Activated CD8-positive, alpha-beta memory T cell treated with anti-CD3 and anti-CD28 coated beads for 1 hour (primary cell): ENCODE measurements around the gene CPSF3.
A peak's percentile ranks its signal among the peaks of the same experiment; 100 is the strongest.

Experiments
- DNase-seq, 2 donors: peaks; one replicate each; pipeline ENCODE4 v3.0.0-alpha.2; 2020; ENCODE audit warnings: low read depth in 1 of 2; ENCODE audit errors: extremely low read depth in 1 of 2

CPSF3 gene

DNA sequence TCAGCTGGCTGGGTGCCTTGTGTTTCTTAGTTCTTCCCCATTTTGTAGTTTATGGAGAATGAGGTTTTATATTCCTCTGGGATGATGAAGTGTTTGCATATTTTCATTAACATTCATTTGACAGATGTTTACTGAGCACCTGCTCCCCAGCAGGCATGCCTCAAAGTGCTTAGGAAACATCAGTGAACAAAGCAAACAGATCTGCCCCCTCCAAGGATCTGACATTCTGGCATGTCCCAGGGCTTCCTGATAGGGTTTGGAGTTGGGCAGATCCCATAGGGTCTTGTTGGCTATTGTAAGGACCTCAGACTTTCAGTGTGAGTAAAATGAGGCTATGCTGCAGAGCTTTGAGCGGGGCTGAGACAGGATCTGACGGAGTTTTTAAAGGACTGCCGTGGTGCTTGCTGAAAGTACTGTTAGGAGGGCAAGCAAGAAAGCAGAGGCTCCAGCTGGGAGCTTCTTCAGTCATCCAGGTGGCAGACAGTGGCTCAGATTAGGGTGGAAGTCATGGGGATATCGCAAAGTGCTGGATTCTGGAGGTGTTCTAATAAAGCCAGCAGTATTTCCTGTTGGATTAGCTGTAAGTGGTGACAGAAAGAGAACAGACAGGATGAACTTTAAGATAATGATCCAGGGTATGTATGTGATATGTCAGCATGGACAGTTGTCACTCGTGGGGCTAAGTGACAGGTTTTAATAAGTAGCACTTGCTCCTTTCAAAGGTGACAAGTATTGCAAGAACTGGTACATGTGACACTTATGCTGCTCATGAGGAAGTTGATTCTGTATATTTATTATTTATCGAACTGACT is 39.6 kb downstream of the CPSF3 start:
- DNase-seq = no peak

DNA sequence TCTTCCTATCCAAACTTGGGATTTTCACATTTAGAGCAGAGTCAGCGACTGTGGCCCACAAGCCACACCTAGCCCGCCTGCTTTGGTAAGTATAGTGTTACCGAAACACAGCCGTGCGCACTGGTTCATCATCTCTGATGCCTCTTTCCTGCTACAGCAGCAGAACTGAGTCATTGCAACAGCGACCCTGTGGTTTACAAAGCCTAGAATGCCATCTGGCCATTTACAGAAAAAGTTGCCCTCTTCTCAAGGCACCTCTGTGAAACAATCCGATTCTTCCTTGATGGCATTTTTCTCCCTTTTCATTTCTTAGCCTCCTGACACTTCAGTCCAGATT is 40.2 kb downstream of the CPSF3 start:
- DNase-seq = no peak

DNA sequence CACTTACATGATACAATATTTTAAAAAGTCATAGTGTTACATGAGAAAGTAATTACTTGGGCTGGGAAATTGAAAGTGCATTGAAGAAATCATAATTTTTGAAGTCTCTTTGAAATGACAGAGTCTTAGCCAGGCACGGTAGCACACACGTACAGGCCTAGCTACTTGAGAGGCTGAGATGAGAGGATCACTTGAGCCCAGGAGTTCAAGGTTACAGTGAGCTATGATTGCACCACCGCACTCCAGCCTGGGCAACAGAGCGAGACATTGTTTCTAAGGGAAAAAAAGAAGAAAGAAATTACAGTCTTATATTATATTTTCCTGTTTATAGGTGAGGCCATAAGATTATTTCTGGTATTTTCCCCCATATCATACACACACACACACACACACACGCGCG is 41.7 kb downstream of the CPSF3 start:
- DNase-seq = no peak

DNA sequence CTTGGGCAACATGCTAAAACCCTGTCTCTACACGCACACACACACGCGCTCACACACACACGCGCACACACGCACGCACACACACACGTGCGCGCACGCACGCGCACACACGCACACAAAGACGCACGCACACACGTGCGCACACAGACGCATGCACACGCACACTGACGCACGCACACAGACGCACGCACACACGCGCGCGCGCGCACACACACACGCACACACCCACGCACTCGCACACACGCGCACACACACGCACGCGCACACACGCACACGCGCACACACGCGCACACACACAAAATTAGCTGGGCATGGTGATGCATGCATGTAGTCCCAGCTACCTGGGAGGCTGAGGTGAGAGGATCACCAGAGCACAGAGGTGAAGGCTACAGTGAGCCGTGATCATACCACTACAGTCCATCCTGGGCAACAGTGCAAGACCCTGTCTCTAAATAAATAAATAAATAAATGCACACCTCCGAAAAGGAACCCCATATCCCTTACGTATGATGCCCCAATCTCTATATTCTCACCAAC is 42.8 kb downstream of the CPSF3 start:
- no peak for DNase-seq

DNA sequence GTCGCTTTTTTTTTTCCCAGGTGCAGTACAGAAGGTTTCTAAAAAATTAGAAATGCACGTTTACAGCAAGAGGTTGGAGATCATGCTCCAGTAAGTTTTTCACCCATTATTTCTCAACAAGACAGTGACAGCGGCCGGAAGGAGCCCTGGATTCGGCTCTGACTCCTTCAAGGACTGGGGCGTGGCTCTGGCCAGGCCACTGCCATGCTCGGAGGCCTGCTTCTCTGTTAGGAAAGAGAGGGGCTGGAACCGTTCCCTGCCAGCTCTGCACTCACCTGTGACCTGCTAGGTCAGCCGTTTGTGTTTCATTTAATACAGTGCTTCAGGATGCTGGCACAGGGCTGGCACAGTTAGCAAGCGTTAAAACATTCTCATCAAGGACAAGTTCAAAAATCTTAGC is 44.2 kb downstream of the CPSF3 start:
- DNase-seq = no peak

DNA sequence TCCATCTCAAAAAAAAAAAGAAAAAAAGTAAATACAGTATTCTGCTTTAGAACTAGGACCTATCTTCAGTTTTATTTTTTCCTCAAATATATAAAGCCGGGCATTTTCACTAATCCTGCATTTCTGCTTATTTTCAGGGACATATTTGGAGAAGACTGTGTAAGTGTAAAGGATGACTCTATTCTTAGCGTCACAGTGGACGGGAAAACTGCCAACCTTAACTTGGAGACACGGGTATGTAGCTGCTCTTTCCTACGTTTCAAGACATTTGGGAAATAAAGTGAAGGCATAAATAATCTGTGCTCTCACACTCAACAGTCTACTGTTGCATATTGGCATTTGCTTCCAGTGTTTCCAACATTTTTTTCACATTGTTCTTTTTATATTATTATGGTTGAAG is 47.8 kb downstream of the CPSF3 start:
- no peak for DNase-seq

DNA sequence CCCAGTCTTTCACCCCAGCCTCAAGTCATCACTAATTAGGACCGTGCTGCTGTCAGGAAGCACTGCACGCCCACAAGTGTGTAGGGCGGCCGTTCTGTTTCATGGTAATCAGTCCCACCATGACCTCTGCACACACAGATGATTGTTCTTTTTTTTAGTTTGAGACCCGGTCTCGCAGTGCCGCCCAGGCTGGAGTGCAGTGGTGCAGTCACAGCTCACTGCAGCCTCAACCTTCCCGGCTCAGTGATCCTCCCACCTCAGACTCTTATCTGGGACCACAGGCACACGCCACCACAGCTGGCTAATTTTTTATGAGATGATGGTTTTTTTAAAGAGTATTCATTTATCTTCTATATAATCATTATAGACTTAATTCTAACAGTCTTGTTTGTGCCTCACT is 49.1 kb downstream of the CPSF3 start:
- no peak for DNase-seq

DNA sequence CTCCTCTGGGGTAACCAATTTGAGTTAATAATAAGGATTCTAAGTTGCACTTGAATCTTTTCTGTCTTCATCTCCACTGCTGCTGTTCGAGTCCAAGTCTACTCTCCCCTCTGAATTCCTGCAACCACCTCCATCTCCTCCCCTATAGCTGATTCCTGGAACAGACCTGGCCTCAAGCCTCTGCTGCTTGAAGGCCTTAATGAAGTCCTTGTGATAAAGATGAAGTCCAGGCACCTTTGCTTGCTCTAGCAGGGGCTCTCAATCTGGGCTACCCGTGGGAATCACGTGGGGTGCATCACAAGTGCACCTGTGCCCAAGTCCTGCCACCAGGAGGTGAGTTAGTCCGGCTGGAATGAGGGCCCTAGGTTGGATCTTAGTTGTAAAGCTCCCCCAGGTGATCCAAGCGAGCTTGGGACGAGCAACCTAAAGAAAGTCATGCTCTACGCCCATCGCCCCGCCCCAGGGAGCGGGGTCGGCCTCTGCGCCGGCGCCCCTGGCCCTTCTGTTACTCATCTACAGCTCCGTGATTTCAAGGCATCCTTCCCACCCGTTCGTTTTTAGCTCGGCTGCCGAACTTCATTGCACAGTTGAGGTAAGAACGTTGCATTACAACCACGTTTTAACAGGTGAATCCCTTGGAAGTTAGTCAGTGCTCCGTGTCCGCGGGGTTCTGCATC is 50.0 kb downstream of the CPSF3 start:
- no peak for DNase-seq

DNA sequence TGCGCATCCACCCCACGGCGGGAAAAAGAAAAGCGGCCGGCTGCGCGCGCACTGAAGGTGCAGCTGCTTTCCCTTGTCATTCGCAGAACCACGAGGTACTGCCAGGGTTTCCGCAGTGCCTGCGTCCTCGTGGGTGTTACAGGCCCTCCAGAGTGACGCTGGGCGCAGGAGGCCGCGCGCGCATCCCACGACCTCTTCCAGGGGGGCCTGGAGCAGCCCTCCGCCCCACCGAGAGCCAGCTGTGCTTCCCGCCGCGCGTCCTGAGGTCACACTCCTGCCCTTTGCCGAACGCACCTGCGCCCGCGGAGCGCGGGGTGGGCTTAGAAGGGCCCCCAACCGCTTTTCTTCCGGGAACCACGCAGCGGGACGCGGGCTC is 50.5 kb downstream of the CPSF3 start:
- peak; percentile 20 to 47 for DNase-seq

DNA sequence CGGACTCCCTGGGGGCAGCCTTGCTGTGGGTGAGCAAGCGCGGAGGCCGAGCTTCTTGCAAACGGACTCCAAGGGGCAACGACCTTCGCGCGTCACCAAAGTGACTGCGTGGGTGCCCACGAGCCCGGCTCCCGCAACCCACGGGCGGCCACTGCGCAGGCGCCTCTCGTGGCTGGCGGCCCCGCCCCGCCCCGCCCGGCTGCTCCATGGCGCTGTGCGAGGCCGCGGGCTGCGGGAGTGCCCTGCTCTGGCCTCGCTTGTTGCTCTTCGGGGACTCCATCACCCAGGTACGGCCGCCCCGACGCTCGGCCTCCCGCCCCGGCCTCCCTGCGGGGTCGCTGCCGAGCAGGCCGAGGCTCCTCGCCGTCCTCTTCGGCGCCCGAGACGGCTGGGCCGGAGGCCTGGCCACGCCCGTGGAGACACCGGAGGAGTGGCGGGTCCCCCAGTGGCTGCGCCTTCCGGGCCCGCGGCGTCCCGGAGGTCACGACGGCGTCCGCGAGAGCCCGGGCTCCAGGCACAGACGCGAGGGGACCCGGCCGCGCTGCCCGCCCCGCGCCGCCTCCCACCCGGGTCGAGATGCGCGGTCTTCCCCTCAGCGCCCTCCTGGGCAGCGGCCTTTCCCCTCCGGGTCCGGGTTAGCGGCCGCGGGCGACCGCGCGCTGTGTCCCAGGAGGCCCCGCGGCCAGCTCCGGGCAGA is 51.1 kb downstream of the CPSF3 start, which contains the start of gene IAH1:
Gene IAH1 (plus strand): TSS at position 191 of the 697 bp plus-strand sequence. CDS start 16 bp downstream, at position 207.
- DNase-seq = peak; percentile 45 to 68

DNA sequence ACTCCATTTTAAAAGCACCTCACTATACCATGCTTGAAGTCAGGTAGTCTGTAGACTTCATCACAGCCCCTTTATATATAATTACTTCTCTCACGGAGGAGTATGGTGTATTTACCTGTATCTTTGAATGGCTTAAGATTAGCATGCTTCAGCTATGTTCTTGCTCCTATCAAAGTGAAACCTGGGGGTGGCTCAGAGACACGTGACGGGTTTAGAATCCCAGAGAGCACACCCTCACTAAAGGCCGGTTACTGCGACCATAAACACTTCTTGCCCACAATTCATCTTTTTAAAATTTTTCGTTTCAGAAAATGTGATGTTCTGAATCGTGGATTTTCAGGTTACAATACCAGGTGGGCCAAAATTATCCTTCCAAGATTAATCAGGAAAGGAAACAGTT is 54.5 kb downstream of the CPSF3 start:
- DNase-seq = no peak

DNA sequence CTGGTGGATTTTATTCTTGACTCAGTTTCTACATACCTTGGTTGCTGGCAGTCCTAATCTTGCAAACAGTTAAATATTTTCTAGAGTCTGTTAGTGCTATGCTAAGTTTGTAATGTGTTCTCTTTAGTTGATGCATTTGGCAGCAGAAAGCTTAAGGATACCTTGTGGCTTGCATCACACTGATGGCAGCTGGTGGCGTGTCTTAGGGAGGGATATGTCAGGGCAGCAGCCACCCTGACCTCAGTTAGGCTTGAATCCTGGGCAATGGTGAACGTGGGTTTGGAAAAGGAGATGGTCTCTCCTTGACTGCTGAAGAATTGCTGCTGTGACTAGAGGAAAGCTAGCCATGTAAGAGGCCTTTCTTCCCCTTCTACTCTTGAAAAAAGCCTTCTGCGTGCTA is 55.1 kb downstream of the CPSF3 start:
- no peak for DNase-seq

DNA sequence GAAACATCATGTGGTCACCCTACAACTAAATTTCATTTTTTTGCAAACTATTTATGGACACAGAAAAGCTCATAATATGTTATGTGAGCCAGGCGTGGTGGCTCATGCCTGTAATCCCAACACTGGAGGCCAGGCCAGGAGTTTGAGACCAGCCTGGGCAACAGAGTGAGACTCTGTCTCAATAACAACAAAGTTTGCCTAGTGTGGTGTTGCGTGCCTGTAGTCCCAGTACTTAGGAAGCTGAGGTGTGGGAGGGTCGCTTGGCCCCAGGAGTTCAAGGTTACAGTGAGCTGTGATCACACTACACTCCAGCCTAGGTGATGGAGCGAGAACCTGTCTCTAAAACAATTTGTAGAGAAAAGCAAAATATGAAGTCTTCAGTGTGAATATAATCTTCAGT is 56.7 kb downstream of the CPSF3 start:
- DNase-seq = no peak

DNA sequence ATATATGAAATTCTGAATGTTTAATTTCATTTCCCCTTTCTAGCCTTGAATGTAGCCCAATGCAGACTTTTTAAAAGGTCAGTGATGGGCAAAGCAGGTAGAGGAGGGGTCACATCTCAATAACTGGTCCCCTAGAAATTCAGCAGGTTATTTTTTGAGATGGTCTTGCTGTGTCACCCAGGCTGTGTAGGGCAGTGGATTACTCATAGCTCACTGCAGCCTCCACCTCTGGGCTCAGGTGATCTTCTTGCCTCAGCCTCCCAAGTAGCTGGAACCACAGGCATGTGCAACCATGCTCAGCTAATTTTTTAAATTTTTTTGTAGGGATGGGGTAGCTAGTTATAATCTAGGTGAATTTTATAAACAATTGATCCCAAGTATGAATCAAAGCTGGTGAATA is 59.7 kb downstream of the CPSF3 start:
- DNase-seq = no peak

DNA sequence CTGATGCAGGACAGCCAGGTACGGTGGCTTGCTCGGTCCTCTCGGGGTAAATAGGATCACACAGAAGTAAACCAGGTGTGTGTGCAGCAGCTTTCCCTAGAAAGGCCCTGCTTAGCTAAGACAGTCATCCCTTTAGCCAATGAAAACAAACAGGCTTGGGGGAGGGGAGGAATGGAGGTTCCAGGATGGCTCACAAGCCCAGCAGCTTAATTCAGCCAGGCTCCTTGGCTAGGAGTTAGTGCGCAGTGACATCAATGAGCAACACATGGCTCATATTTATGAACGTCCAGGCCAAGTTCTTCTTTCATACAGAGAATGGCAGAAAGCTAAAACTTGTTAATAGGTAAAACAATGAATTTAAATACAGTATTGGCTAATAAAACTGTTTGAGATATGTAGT is 61.1 kb downstream of the CPSF3 start:
- DNase-seq = no peak

DNA sequence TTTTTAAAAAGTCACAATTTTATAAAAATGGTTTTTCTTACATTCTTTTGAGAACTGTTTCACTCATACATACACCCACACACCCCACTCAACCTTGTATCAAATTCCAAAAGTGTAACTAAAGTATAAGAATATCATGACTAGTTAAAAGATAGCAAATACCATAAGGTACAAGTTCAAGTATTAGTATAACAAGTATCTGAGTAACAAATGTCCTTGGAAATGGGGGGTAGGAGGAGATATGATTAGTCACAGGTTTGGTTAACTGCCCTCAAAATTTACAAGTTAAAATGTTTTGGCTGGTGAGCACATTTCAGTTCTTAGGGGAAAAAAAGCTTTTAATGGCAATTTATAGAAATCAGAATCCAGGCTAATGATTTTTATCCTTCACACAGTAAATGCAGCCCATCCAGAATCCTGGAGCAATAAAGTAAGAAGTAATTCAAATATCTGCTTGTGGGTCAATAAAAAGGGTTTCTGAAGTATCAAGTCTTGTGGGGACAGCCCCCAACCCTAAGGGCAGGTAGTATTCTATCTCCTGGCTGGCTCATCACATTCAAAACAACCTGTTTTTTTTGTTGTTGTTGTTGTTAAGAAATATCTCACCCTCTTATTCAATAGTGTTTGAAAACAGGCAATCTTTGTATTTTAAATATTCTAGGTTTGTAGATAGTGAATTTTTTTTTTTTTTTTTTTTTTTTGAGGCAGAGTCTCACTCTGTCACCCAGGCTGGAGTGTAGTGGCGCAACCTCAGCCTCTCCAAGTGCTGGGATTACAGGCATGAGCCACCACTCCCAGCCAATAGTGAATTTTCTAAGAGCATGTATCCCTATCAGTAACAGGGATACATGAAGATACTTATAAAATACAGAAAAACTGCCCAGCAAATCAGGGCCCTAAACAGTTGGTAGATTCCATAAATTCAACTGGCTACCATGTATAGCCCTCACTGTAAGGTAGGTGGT is 65.4 kb downstream of the CPSF3 start:
- no peak for DNase-seq

DNA sequence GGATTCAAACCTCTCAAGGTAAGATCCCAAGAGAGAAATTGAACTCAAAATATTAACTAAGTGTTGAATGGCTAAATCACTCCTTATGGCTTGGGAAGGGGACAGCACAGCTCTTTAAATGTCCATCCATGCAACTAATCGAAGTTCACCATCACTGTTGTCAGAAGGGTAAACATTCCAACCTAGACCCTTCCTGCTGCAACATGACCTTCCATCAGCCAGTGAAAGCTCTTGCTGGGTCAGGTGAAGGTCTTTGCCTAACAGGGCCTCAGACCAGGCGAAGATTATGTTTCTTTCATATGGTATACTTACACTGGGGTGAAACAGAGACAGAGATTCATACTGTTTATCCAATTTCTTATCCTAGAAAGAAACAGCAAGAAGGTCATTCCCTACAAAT is 67.3 kb downstream of the CPSF3 start:
- DNase-seq = no peak

DNA sequence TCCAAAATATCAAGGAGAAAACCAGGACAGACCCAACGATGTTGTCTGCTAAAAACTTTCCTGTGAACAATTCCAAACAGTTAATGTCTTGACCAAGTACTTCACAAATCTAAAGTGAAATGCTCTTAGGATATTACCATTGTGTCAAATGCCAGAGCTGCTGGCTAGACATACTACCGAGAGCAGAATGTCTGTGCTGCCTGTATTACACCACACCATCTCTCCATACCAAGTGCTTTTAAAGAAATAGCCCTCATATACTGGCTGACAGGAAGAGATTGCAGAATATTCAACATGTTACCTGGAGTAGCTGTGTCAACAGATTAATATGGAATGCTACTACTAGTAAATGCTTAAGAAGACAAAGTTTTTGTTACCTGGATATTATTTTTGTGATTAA is 69.5 kb downstream of the CPSF3 start:
- no peak for DNase-seq

DNA sequence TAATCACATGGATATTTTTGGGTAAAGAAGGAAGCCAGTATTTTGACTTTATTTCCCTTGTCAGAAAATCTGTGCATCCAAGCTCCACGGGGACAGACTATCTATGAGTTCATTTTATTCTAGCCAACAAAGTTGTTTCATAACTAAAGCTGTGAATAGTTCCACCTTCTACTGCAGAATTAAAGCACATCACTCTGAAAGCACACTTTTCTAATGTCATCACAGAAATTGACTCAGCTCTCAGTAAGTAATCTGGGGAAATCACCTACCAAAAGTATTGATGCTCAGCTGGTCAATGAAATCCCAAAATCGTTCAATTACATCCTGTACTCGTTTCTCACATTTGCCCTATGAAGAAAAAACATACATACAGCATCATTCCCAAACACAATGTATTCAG is 70.0 kb downstream of the CPSF3 start:
- no peak for DNase-seq

DNA sequence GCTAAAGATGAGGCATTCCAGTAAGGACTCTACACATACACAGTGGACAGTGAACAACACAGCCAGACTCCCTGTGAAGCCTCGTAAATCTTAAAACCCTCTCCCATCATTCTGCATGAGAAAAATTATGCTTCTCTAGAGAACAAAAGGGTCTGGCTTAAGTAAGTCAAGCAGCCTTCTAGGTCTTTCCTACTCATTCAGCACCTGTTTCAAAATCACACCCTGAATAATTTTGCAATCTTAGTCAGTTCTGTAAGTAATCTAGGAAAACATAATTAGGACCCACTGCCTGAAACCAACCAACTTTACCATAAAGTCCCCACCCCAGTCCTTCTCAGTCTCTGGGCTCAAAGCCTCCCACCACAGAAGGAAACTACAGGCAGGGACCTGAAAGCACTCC is 70.6 kb downstream of the CPSF3 start:
- DNase-seq = no peak

DNA sequence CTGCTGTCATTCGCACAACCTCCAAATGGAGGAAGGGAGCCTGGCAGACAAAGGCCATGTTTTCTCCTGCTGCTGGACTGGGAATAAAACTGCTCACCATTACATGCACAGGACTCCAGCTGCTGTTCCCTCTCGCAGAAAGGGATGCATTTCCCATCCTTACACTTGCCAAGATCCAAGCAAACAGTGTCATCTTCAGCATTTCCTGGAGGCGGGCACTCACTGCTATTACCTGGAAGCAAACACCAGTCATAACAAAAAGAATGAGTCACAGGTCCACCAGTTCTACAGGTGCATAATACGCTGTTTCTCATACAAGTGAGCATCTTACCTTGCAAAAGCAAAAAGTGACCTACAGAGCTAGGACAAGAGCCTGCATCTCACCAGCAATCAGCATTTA is 73.6 kb downstream of the CPSF3 start:
- no peak for DNase-seq
